DMS153 treated with DMSO at 0.1 percent for 48 hours (cell line): ENCODE measurements around the gene FHIT.
A peak's percentile ranks its signal among the peaks of the same experiment; 100 is the strongest.
"Not testable (repeated sequence)": the region's sequence is repeated elsewhere in the genome, so short reads cannot be mapped to it uniquely, and the experiment has no call there.

Experiments
- DNase-seq: peaks from one replicate; lab custom pipeline; 2025; ENCODE audit not compliant: unreplicated experiment; lab: John Stamatoyannopoulos, UW

The FHIT gene

GRCh38 chr3:59820352-59820934, 1430.8 kb downstream of the FHIT start:
- DNase-seq = no peak

GRCh38 chr3:59818919-59819300, 1432.3 kb downstream of the FHIT start:
- DNase-seq = no peak

GRCh38 chr3:59818033-59818918, 1433.0 kb downstream of the FHIT start:
- DNase-seq = peak; percentile 19

GRCh38 chr3:59817511-59817910, 1433.7 kb downstream of the FHIT start:
- no peak for DNase-seq

GRCh38 chr3:59816312-59816711, 1434.9 kb downstream of the FHIT start:
- DNase-seq = no peak

GRCh38 chr3:59813148-59813538, 1438.1 kb downstream of the FHIT start:
- DNase-seq = no peak

GRCh38 chr3:59812237-59813147, 1438.8 kb downstream of the FHIT start:
- DNase-seq = no peak

GRCh38 chr3:59811160-59811559, 1440.1 kb downstream of the FHIT start:
- DNase-seq = no peak

GRCh38 chr3:59810606-59811005, 1440.6 kb downstream of the FHIT start:
- DNase-seq = no peak

GRCh38 chr3:59809710-59810444, 1441.4 kb downstream of the FHIT start:
- DNase-seq = peak; percentile 7

GRCh38 chr3:59809016-59809415, 1442.2 kb downstream of the FHIT start:
- DNase-seq = no peak

- DNase-seq = no peak
These were observed 1442.8 kb downstream of the FHIT start for GRCh38 chr3:59808446-59808845.

GRCh38 chr3:59803268-59803667, 1448.0 kb downstream of the FHIT start:
- no peak for DNase-seq

- not testable (repeated sequence) for DNase-seq
These were observed 1448.8 kb downstream of the FHIT start for GRCh38 chr3:59802453-59802852.

GRCh38 chr3:59802045-59802444, 1449.2 kb downstream of the FHIT start:
- DNase-seq = no peak

- no peak for DNase-seq
These were observed 1450.8 kb downstream of the FHIT start for GRCh38 chr3:59800481-59800880.

GRCh38 chr3:59798372-59799086, 1452.7 kb downstream of the FHIT start:
- DNase-seq = no peak

GRCh38 chr3:59797533-59797932, 1453.7 kb downstream of the FHIT start:
- no peak for DNase-seq

GRCh38 chr3:59796456-59796855, 1454.8 kb downstream of the FHIT start:
- DNase-seq = no peak

GRCh38 chr3:59795756-59796155, 1455.5 kb downstream of the FHIT start:
- no peak for DNase-seq
